DND-41 (cell line): Measurements from ENCODE around the gene MLF2.

ENCODE experiments used
- CTCF ChIP-seq: IDR thresholded peaks from 2 replicates; pipeline ENCODE4 v1.5.1; 2012; ENCODE audit warnings: borderline replicate concordance, low read length, moderate library complexity, mild to moderate bottlenecking; ENCODE audit not compliant: poor library complexity, severe bottlenecking; ENCODE audit errors: extremely low read depth
- EZH2 ChIP-seq: IDR thresholded peaks from 3 replicates; pipeline ENCODE4 v1.6.1; 2012; ENCODE audit warnings: borderline replicate concordance, low read depth, mild to moderate bottlenecking, moderate library complexity, low read length, inconsistent platforms; ENCODE audit not compliant: severe bottlenecking

DNA sequence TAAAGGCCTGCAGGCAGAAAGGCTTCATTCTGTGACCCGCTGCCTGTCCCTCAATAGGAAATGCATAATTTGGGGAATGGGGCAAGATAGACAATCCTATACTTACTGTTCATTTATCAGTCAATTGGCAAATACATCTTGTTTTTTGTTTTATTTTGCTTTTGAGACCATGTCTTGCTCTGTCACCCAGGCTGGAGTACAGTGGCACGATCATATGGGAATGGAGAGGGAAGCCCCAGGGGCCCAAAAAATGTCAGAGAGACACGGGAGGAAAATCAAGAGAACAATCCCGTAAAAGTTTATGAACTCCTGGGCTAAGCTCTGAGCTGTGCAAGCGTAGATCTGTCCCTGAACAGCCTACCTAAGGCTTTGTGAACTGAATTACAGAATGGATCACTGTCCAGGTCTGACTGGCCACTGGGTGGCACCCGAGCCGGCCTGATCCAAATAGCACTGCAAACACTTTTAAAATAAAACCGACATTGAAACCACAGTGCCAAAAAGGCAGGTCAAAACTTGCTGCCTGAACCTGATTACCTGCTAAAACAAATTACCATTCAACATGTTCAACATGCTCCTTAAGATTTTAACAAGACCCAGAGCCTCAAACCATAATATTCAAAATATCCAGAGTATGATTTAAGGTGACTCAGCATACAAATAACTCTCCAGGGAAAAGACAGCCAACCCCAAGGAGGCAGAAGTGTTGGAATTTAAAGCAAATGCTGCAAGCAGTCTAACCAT is 17.3 kb downstream of the MLF2 start:
- TF ChIP-seq CTCF (no peak), EZH2 (no peak)
